ENCODE results near the gene TEPSIN. TPM values are rescaled to one million over a fixed set of nuclear protein-coding genes. Genes with fewer than 3 reads are reported as not detected.

Gene TEPSIN
- total and polyA plus RNA-seq, 2 of the 8 experiments (the other 6 are each of a cell fraction or from before 2014, with no cell fraction given): 22.9 to 28.0 TPM

- no peak for TF ChIP-seq CHD7 (IDR thresholded peaks at IDR 0.05; ENCODE audit: insufficient replicate concordance, low read length)
Observed at GRCh38 chr17:81259058-81259605, 20.3 kb upstream of the TEPSIN start (continued).

All from H1 (cell line).